Ishikawa (cell line): Measurements from ENCODE around the gene CENATAC.

Experiments used
- EGR1 ChIP-seq: IDR thresholded peaks from 2 replicates; pipeline ENCODE4 v1.6.1; 2012
- RAD21 ChIP-seq: IDR thresholded peaks from 2 replicates; pipeline ENCODE4 v1.6.1; 2012; ENCODE audit warnings: low read depth
- TAF1 ChIP-seq: IDR thresholded peaks from 2 replicates; pipeline ENCODE4 v1.6.1; 2012; ENCODE audit warnings: low read depth, mild to moderate bottlenecking

DNA sequence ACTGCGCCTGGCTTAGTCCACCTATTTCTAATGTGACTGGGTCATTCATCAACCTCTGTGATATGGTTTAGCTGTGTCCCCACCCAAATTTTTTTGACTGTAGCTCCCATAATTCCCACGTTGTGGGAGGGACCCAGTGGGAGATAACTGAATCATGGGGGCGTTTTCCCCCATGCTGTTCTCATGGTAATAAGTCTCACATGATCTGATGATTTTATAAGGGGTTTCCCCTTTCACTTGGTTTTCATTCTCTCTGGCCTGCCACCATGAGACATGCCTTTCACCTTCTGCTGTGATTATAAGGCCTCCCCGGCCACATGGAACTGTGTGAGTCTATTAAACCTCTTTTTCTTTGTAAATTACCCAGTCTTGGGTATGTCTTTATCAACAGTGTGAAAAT, 8.7 kb downstream of the CENATAC start:
- TF ChIP-seq RAD21 (no peak), EGR1 (no peak), TAF1 (no peak)
